ENCODE data around the gene ZMAT3.

DNA sequence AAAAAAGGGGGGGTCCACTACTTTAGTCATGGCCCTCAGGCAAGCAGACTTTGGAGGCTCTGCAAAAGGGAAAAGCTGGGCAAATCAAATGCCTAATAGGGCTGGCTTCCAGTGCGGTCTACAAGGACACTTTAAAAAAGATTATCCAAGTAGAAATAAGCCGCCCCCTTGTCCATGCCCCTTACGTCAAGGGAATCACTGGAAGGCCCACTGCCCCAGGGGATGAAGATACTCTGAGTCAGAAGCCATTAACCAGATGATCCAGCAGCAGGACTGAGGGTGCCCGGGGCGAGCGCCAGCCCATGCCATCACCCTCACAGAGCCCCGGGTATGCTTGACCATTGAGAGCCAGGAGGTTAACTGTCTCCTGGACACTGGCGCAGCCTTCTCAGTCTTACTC is 15.3 kb downstream of the ZMAT3 start:
- TF ChIP-seq, protein P1, sequence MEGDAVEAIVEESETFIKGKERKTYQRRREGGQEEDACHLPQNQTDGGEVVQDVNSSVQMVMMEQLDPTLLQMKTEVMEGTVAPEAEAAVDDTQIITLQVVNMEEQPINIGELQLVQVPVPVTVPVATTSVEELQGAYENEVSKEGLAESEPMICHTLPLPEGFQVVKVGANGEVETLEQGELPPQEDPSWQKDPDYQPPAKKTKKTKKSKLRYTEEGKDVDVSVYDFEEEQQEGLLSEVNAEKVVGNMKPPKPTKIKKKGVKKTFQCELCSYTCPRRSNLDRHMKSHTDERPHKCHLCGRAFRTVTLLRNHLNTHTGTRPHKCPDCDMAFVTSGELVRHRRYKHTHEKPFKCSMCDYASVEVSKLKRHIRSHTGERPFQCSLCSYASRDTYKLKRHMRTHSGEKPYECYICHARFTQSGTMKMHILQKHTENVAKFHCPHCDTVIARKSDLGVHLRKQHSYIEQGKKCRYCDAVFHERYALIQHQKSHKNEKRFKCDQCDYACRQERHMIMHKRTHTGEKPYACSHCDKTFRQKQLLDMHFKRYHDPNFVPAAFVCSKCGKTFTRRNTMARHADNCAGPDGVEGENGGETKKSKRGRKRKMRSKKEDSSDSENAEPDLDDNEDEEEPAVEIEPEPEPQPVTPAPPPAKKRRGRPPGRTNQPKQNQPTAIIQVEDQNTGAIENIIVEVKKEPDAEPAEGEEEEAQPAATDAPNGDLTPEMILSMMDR (IDR thresholded peaks at IDR 0.05), result no peak
- no peak for TF ChIP-seq POLR2A (IDR thresholded peaks at IDR 0.05)

Data from esophagus squamous epithelium (tissue), 4 donors.